Caco-2 (cell line): ENCODE results near the gene WDR26. TPM values are rescaled to one million over a fixed set of nuclear protein-coding genes. Genes with fewer than 3 reads are reported as not detected.
"Not testable (repeated sequence)": the region's sequence is repeated elsewhere in the genome, so short reads cannot be mapped to it uniquely, and the experiment has no call there.

Source experiments
- BruUV-seq: library from RNA; stranded (reverse); fragments of 400-500 nt; replicated peaks from 2 replicates; lab custom pipeline; 2021; lab: Mats Ljungman, UMichigan
- CTCF ChIA-PET: fragments of 300-600 bp; sonication (Branson Sonifier 250); formaldehyde crosslinking; loops from one replicate; lab custom pipeline; 2022; ENCODE audit warnings: antibody characterized with exemption; lab: Charles Lee
- POLR2A ChIA-PET: fragments of 300-600 bp; sonication (Branson Sonifier 250); formaldehyde crosslinking; loops from one replicate; lab custom pipeline; 2022; ENCODE audit warnings: antibody characterized with exemption; lab: Charles Lee
- DNase-seq, 2 experiments: peaks; one replicate each; pipeline versions ENCODE4 v3.0.0 to v3.0.0-alpha.2; 2020 to 2022
- H3K27me3 ChIP-seq: replicated peaks from 2 replicates; pipeline ENCODE4 v1.6.0; 2011; ENCODE audit warnings: low read length; ENCODE audit not compliant: control insufficient read depth, insufficient read depth
- H3K36me3 ChIP-seq: 2 replicates; pipeline ENCODE4 v1.5.1; 2011; ENCODE audit warnings: low read length; ENCODE audit not compliant: control insufficient read depth, insufficient read depth
- H3K4me1 ChIP-seq: fragments of 250-450 bp; sonication (Bioruptor Pico); 2 replicates; pipeline ENCODE4 v1.5.1; 2020; ENCODE audit warnings: mild to moderate bottlenecking
- H3K4me3 ChIP-seq: 2 replicates; pipeline ENCODE4 v1.5.1; 2011; ENCODE audit warnings: low read depth, mild to moderate bottlenecking, control low read depth, low read length
- H3K9me3 ChIP-seq: fragments of 250-450 bp; sonication (Bioruptor Pico); 2 replicates; pipeline ENCODE4 v1.5.1; 2020; ENCODE audit warnings: mild to moderate bottlenecking, moderate library complexity
- H3K27ac Mint-ChIP-seq: one replicate; pipeline ENCODE4 v1.8.0; 2022; ENCODE audit warnings: mixed read lengths; ENCODE audit not compliant: unreplicated experiment
- H3K27me3 Mint-ChIP-seq: one replicate; pipeline ENCODE4 v1.8.0; 2022; ENCODE audit warnings: mixed read lengths; ENCODE audit not compliant: insufficient read depth, unreplicated experiment
- H3K36me3 Mint-ChIP-seq: one replicate; pipeline ENCODE4 v1.8.0; 2022; ENCODE audit warnings: mild to moderate bottlenecking, mixed read lengths; ENCODE audit not compliant: insufficient read depth, unreplicated experiment
- H3K4me1 Mint-ChIP-seq: one replicate; pipeline ENCODE4 v1.8.0; 2022; ENCODE audit warnings: low read depth, mixed read lengths; ENCODE audit not compliant: unreplicated experiment
- H3K4me3 Mint-ChIP-seq: one replicate; pipeline ENCODE4 v1.8.0; 2022; ENCODE audit warnings: mild to moderate bottlenecking, moderate library complexity, mixed read lengths; ENCODE audit not compliant: unreplicated experiment
- H3K9me3 Mint-ChIP-seq: one replicate; pipeline ENCODE4 v1.8.0; 2022; ENCODE audit warnings: mixed read lengths; ENCODE audit not compliant: unreplicated experiment
- CTCF ChIP-seq, 2 experiments: fragments of 200-600 bp in 1 of 2; IDR thresholded peaks; 1 replicate in 1 of 2; 2 replicates in 1 of 2; pipeline versions ENCODE4 v1.5.1 to v1.8.0; 2011 to 2022; ENCODE audit warnings: antibody characterized with exemption in 1 of 2, control low read depth in 1 of 2, inconsistent platforms in 1 of 2, low read depth in 1 of 2, low read length in 1 of 2, mild to moderate bottlenecking in 1 of 2, moderate library complexity in 1 of 2; ENCODE audit not compliant: insufficient read depth in 1 of 2, severe bottlenecking in 1 of 2, unreplicated experiment in 1 of 2
- intact Hi-C: fragments of 100-400 bp; cut with micrococcal nuclease; formaldehyde crosslinking; loops from one replicate; pipeline ENCODE4 v1.10.0; 2022; ENCODE audit not compliant: unreplicated experiment
- total RNA-seq: library from RNA; stranded (reverse); gene quantifications from 2 replicates; pipeline ENCODE4 v1.2.3, GENCODE V29; 2022

WDR26 gene
- total RNA-seq, 1 experiment from 2014 or later = 58.6 TPM

- no peaks in the 10 kb centered on the region for H3K36me3 ChIP-seq
- no peak for TF ChIP-seq CTCF (IDR thresholded peaks at IDR 0.05; ENCODE audit: insufficient read depth in 1 of 2, low read depth in 1 of 2, low read length in 1 of 2, severe bottlenecking in 1 of 2, unreplicated experiment in 1 of 2)
- Mint-ChIP-seq H3K9me3 (peaks cover 9% of the 10 kb centered on the region), H3K36me3 (no peaks in the 10 kb centered on the region), H3K27me3 (no peaks in the 10 kb centered on the region), H3K4me3 (no peak overlapping the region), H3K4me1 (no peaks in the 10 kb centered on the region), H3K27ac (no peak overlapping the region)
- intact Hi-C loops = no loop called here
- no peaks in the 10 kb centered on the region for H3K27me3 ChIP-seq
- no peak for DNase-seq
- POLR2A ChIA-PET = no interaction called here
- BruUV-seq = no TSS peak
- CTCF ChIA-PET = no interaction called here
- no peaks in the 10 kb centered on the region for H3K4me1 ChIP-seq
- H3K9me3 ChIP-seq = no peaks in the 10 kb centered on the region
- no peak overlapping the region for H3K4me3 ChIP-seq
Measured at GRCh38 chr1:224481601-224482000, 47.0 kb upstream of the WDR26 start.

GRCh38 chr1:224480888-224481459 lies 46.4 kb upstream of the WDR26 start:
- H3K9me3 ChIP-seq, BruUV-seq, H3K36me3 Mint-ChIP-seq, H3K4me1 ChIP-seq, DNase-seq, CTCF ChIA-PET, H3K4me3 Mint-ChIP-seq, H3K36me3 ChIP-seq, intact Hi-C loops, H3K4me3 ChIP-seq, H3K4me1 Mint-ChIP-seq, H3K27me3 Mint-ChIP-seq, H3K9me3 Mint-ChIP-seq, H3K27me3 ChIP-seq, H3K27ac Mint-ChIP-seq: not testable (repeated sequence)
- POLR2A ChIA-PET = interaction anchor here (0.6 kb wide), 1 partner anchor 114 kb away, joined by 4 read pairs; no protein-coding TSS in a partner anchor

GRCh38 chr1:224480200-224480599 lies 45.6 kb upstream of the WDR26 start:
- POLR2A ChIA-PET, H3K36me3 ChIP-seq, H3K9me3 ChIP-seq, H3K4me3 Mint-ChIP-seq, H3K4me3 ChIP-seq, H3K9me3 Mint-ChIP-seq, intact Hi-C loops, H3K27ac Mint-ChIP-seq, BruUV-seq, CTCF ChIA-PET, DNase-seq, H3K4me1 ChIP-seq, H3K27me3 ChIP-seq, H3K36me3 Mint-ChIP-seq, H3K27me3 Mint-ChIP-seq, H3K4me1 Mint-ChIP-seq: not testable (repeated sequence)

- H3K4me3 Mint-ChIP-seq = no peak overlapping the region
- H3K4me3 ChIP-seq = no peak overlapping the region
- CTCF ChIA-PET = no interaction called here
- no peak overlapping the region for H3K27ac Mint-ChIP-seq
- no peaks in the 10 kb centered on the region for H3K27me3 ChIP-seq
- POLR2A ChIA-PET = no interaction called here
- no peak for TF ChIP-seq CTCF (IDR thresholded peaks at IDR 0.05; ENCODE audit: insufficient read depth in 1 of 2, low read depth in 1 of 2, low read length in 1 of 2, severe bottlenecking in 1 of 2, unreplicated experiment in 1 of 2)
- peaks cover 5% of the 10 kb centered on the region; the same call in 1 of the 2 replicates for H3K9me3 ChIP-seq
- no peaks in the 10 kb centered on the region for H3K4me1 ChIP-seq
- H3K27me3 Mint-ChIP-seq = no peaks in the 10 kb centered on the region
- no TSS peak for BruUV-seq
- no peaks in the 10 kb centered on the region for H3K36me3 Mint-ChIP-seq
- H3K9me3 Mint-ChIP-seq = peaks cover 10% of the 10 kb centered on the region
- intact Hi-C loops = no loop called here
- H3K36me3 ChIP-seq = no peaks in the 10 kb centered on the region
- DNase-seq = no peak
- no peaks in the 10 kb centered on the region for H3K4me1 Mint-ChIP-seq
Measured at GRCh38 chr1:224472806-224473205, 38.2 kb upstream of the WDR26 start.
